CD4-positive, alpha-beta T cell (primary cell): ENCODE results near the gene BEND2. TPM values are rescaled to one million over a fixed set of nuclear protein-coding genes. Genes with fewer than 3 reads are reported as not detected.

Experiments
- ATAC-seq: fragments of 200-7000 bp; cut with Tn5 transposase; one replicate; pipeline ENCODE4 v1.10.0; 2022; ENCODE audit warnings: mild to moderate bottlenecking; ENCODE audit not compliant: poor library complexity
- CTCF ChIA-PET: fragments of 350-600 bp; sonication (Branson Sonifier 250); formaldehyde crosslinking; loops from one replicate; lab custom pipeline; 2021; ENCODE audit warnings: antibody characterized with exemption, inconsistent platforms; lab: Charles Lee
- POLR2A ChIA-PET: fragments of 350-600 bp; sonication (Branson Sonifier 250); formaldehyde crosslinking; loops from one replicate; lab custom pipeline; 2021; ENCODE audit warnings: antibody characterized with exemption, inconsistent platforms; lab: Charles Lee
- DNase-seq, 14 experiments: peaks; one replicate each; pipeline ENCODE4 v3.0.0-alpha.2; 2013 to 2020; ENCODE audit warnings: mixed read lengths in 2 of 14
- H3K27ac ChIP-seq, 2 donors: one replicate each; pipeline versions ENCODE4 v1.5.1 to v1.7.0; 2013; ENCODE audit warnings: low read length in 2 of 2, low read depth in 1 of 2, mild to moderate bottlenecking in 1 of 2
- H3K27me3 ChIP-seq, 2 experiments: 1 replicate in 1 of 2; 2 replicates in 1 of 2; pipeline versions ENCODE4 v1.6.1 to v1.7.0; 2013; ENCODE audit warnings: low read length in 2 of 2, control low read depth in 1 of 2, mild to moderate bottlenecking in 1 of 2, moderate library complexity in 1 of 2; ENCODE audit not compliant: insufficient read depth in 2 of 2, control insufficient read depth in 1 of 2
- H3K36me3 ChIP-seq: one replicate; pipeline ENCODE4 v1.6.1; 2013; ENCODE audit warnings: low read length, control low read depth; ENCODE audit not compliant: insufficient read depth
- H3K4me1 ChIP-seq: one replicate; pipeline ENCODE4 v1.6.1; 2013; ENCODE audit warnings: low read length, control low read depth; ENCODE audit not compliant: insufficient read depth
- H3K4me3 ChIP-seq: one replicate; pipeline ENCODE4 v1.5.1; 2013; ENCODE audit warnings: mild to moderate bottlenecking, low read length, moderate library complexity
- H3K9me3 ChIP-seq, 2 experiments: 1 replicate in 1 of 2; 2 replicates in 1 of 2; pipeline versions ENCODE4 v1.6.1 to v1.7.0; 2013; ENCODE audit warnings: low read length in 2 of 2, mild to moderate bottlenecking in 2 of 2, control low read depth in 1 of 2, moderate library complexity in 1 of 2; ENCODE audit not compliant: control insufficient read depth in 1 of 2, insufficient read depth in 1 of 2
- H3K27ac Mint-ChIP-seq: one replicate; pipeline ENCODE4 v1.8.0; 2020; ENCODE audit warnings: mixed read lengths
- H3K27me3 Mint-ChIP-seq: one replicate; pipeline ENCODE4 v1.8.0; 2021; ENCODE audit warnings: mixed read lengths
- H3K36me3 Mint-ChIP-seq: one replicate; pipeline ENCODE4 v1.8.0; 2021; ENCODE audit warnings: low read depth, mixed read lengths
- H3K4me1 Mint-ChIP-seq: one replicate; pipeline ENCODE4 v1.8.0; 2021; ENCODE audit warnings: low read depth, mixed read lengths
- H3K4me3 Mint-ChIP-seq: one replicate; pipeline ENCODE4 v1.8.0; 2020; ENCODE audit warnings: mild to moderate bottlenecking, mixed read lengths
- H3K9me3 Mint-ChIP-seq: one replicate; pipeline ENCODE4 v1.8.0; 2020; ENCODE audit warnings: mixed read lengths
- CTCF ChIP-seq: fragments of 200-600 bp; IDR thresholded peaks from one replicate; pipeline ENCODE4 v1.8.0; 2022; ENCODE audit warnings: antibody characterized with exemption, mild to moderate bottlenecking
- intact Hi-C, 2 experiments: fragments of 100-400 bp; cut with DNase I in 1 of 2; cut with micrococcal nuclease in 1 of 2; formaldehyde crosslinking; loops; one replicate each; pipeline versions ENCODE4 v1.15.1 to v1.9.0; 2023 to 2025; cut with DNase I, micrococcal nuclease
- total RNA-seq, 174 experiments: library from RNA in 2 of 174; stranded (reverse) in 2 of 174; gene quantifications; one replicate each; pipeline ENCODE4 v1.2.3 and lab custom pipeline; 2021 to 2026

Gene BEND2
- total RNA-seq, 2 experiments from 2014 or later: not detected

- TF ChIP-seq CTCF: no peak
- no peak for DNase-seq
- Mint-ChIP-seq H3K36me3 (no peaks in the 10 kb centered on the region), H3K27me3 (no peaks in the 10 kb centered on the region), H3K9me3 (no peaks in the 10 kb centered on the region), H3K4me1 (no peaks in the 10 kb centered on the region), H3K27ac (no peak overlapping the region), H3K4me3 (no peak overlapping the region)
- Histone ChIP-seq H3K27me3 (no peaks in the 10 kb centered on the region), H3K27ac (no peak overlapping the region), H3K4me1 (no peaks in the 10 kb centered on the region), H3K4me3 (no peak overlapping the region), H3K36me3 (no peaks in the 10 kb centered on the region), H3K9me3 (no peaks in the 10 kb centered on the region)
- ChIA-PET POLR2A (no interaction called here), CTCF (no interaction called here)
- no peak for ATAC-seq
- intact Hi-C loops: loop anchor here in 1 of 2 experiments (5.0 kb wide), 2 partner anchors 414 to 509 kb away; no protein-coding TSS in a partner anchor
These were observed 14.0 kb downstream of the BEND2 start for GRCh38 chrX:18206657-18207056.

DNA sequence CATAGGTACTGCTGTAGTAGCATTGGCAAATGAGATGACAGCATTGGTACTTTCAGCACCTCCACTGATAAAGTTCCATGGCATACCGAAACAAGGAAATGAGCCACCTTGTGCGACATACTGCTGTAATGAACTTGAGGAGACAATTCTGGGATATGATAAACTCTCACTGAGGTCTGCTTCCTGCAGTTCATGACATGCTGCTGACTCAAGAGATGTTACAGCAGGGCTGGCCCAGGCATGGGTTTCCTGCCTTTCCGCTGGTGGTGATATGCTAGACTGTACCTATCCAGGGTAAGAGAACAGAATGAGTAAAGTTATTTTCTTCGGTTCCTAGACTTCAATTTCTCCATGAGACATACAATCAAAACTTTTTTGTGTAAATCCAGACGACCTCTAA lies 17.1 kb downstream of the BEND2 start:
- Mint-ChIP-seq H3K27me3 (no peaks in the 10 kb centered on the region), H3K4me3 (no peak overlapping the region), H3K9me3 (no peaks in the 10 kb centered on the region), H3K27ac (no peak overlapping the region), H3K4me1 (no peaks in the 10 kb centered on the region), H3K36me3 (no peaks in the 10 kb centered on the region)
- no peak for DNase-seq
- ChIA-PET POLR2A (no interaction called here), CTCF (no interaction called here)
- H3K36me3 ChIP-seq: no peaks in the 10 kb centered on the region
- intact Hi-C loops: no loop called here
- H3K4me1 ChIP-seq: no peaks in the 10 kb centered on the region
- ATAC-seq: no peak
- H3K27ac ChIP-seq: no peak overlapping the region
- no peaks in the 10 kb centered on the region for H3K27me3 ChIP-seq
- H3K4me3 ChIP-seq: no peak overlapping the region
- no peak for TF ChIP-seq CTCF
- no peaks in the 10 kb centered on the region for H3K9me3 ChIP-seq

DNA sequence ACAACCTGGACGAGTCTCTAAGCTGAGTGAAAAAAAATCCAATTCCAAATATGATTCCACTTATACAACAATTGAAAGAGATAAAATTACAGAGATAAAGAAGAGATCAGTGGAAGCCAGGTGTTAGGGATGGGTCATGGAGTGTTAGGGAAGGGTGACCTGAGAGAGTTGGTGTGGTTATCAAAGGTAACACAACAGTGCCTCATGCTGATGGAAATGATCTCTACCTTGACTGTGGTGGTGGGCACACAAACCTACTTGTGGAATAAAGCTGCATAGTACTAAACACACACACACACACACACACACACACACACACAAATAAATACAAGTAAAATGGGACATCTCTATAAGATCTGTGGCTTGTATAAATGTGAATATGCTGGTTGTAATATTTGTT lies 26.0 kb downstream of the BEND2 start:
- ChIA-PET POLR2A (no interaction called here), CTCF (no interaction called here)
- intact Hi-C loops: no loop called here
- no peak for DNase-seq
- peaks cover 5% of the 10 kb centered on the region for H3K27me3 Mint-ChIP-seq
- H3K4me1 Mint-ChIP-seq: no peaks in the 10 kb centered on the region
- no peak for TF ChIP-seq CTCF
- no peaks in the 10 kb centered on the region for H3K27me3 ChIP-seq
- no peak for ATAC-seq
- H3K36me3 Mint-ChIP-seq: no peaks in the 10 kb centered on the region
- no peaks in the 10 kb centered on the region for H3K36me3 ChIP-seq
- H3K4me1 ChIP-seq: no peaks in the 10 kb centered on the region
- no peak overlapping the region for H3K4me3 ChIP-seq
- no peaks in the 10 kb centered on the region for H3K9me3 Mint-ChIP-seq
- no peak overlapping the region for H3K4me3 Mint-ChIP-seq
- H3K27ac Mint-ChIP-seq: no peak overlapping the region
- H3K27ac ChIP-seq: no peak overlapping the region
- no peaks in the 10 kb centered on the region for H3K9me3 ChIP-seq
